ENCODE results near the gene IP6K1.

IP6K1 gene

DNA sequence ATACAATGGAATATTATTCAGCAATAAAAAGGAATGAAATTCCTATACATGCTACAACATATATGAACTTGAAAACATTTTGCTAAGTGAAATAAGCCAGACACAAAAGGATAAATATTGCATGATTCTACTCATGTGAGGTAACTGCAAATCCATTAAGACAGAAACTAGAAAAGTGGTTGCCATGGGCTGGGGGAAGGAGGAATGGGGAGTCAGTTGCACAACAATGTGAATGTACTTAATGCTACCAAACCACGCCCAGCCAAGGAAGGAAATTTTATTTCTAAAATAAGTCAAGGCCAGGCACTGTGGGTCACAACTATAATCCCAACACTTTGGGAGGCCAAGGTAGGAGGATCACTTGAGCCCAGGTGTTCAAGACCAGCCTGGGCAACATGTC, 52.8 kb downstream of the IP6K1 start:
- Histone ChIP-seq H4K20me1 (ENCODE audit: insufficient read depth, low read length, poor library complexity, severe bottlenecking) (no peaks in the 10 kb centered on the region), H3K4me2 (ENCODE audit: low read depth, low read length, poor library complexity, severe bottlenecking) (no peak overlapping the region), H3K36me3 (ENCODE audit: insufficient read depth, low read length) (peaks cover 70% of the 10 kb centered on the region; the same call in 1 of the 2 replicates), H3K9ac (ENCODE audit: low read depth, low read length, poor library complexity, severe bottlenecking) (no peak overlapping the region), H3K4me3 (ENCODE audit: low read length, poor library complexity, severe bottlenecking) (no peak overlapping the region), H3K27me3 (ENCODE audit: insufficient read depth, low read length, poor library complexity, severe bottlenecking) (no peaks in the 10 kb centered on the region), H3K79me2 (ENCODE audit: insufficient read depth, low read length) (no peaks in the 10 kb centered on the region), H2AFZ (ENCODE audit: low read length) (no peak overlapping the region), H3K9me3 (ENCODE audit: insufficient read depth, low read depth, low read length) (no peaks in the 10 kb centered on the region), H3K4me1 (ENCODE audit: insufficient read depth, low read length, poor library complexity, severe bottlenecking) (no peaks in the 10 kb centered on the region), H3K9me2 (replicated peaks; ENCODE audit: low read depth, low read length) (no peaks in the 10 kb centered on the region), H3F3A (ENCODE audit: low read depth) (no peaks in the 10 kb centered on the region)
- no peak for TF ChIP-seq EZH2phosphoT487 (IDR thresholded peaks at IDR 0.05; ENCODE audit: borderline replicate concordance)
- TF ChIP-seq, protein P1, sequence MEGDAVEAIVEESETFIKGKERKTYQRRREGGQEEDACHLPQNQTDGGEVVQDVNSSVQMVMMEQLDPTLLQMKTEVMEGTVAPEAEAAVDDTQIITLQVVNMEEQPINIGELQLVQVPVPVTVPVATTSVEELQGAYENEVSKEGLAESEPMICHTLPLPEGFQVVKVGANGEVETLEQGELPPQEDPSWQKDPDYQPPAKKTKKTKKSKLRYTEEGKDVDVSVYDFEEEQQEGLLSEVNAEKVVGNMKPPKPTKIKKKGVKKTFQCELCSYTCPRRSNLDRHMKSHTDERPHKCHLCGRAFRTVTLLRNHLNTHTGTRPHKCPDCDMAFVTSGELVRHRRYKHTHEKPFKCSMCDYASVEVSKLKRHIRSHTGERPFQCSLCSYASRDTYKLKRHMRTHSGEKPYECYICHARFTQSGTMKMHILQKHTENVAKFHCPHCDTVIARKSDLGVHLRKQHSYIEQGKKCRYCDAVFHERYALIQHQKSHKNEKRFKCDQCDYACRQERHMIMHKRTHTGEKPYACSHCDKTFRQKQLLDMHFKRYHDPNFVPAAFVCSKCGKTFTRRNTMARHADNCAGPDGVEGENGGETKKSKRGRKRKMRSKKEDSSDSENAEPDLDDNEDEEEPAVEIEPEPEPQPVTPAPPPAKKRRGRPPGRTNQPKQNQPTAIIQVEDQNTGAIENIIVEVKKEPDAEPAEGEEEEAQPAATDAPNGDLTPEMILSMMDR (conservative IDR thresholded peaks at IDR 0.05; ENCODE audit: low read length), result no peak

DNA sequence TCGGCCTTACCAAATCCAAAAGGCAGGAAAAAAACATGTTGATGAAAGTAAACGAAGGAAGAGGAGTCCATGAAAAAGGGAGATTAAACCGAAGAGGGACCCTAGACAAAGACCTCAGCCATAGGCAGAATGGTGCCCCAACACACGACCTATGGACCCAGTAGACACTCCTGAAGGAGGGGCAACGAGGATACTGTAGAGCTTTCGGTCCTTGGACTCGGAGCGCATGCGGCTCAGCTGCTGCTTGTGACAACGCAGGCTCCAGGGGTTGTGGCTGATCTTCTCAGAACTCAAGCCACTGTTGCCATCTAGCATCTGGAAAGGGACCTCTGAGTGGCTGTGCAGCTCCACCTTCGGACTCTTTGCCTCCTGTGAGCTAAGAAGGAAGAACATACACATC, 53.7 kb downstream of the IP6K1 start:
- H3K36me3 ChIP-seq (ENCODE audit: insufficient read depth, low read length), result peaks cover 65% of the 10 kb centered on the region; the same call in 1 of the 2 replicates
- no peaks in the 10 kb centered on the region for H3F3A ChIP-seq (ENCODE audit: low read depth)
- no peak for TF ChIP-seq EZH2phosphoT487 (IDR thresholded peaks at IDR 0.05; ENCODE audit: borderline replicate concordance)
- TF ChIP-seq, protein P1 (conservative IDR thresholded peaks at IDR 0.05; ENCODE audit: low read length), result no peak

DNA sequence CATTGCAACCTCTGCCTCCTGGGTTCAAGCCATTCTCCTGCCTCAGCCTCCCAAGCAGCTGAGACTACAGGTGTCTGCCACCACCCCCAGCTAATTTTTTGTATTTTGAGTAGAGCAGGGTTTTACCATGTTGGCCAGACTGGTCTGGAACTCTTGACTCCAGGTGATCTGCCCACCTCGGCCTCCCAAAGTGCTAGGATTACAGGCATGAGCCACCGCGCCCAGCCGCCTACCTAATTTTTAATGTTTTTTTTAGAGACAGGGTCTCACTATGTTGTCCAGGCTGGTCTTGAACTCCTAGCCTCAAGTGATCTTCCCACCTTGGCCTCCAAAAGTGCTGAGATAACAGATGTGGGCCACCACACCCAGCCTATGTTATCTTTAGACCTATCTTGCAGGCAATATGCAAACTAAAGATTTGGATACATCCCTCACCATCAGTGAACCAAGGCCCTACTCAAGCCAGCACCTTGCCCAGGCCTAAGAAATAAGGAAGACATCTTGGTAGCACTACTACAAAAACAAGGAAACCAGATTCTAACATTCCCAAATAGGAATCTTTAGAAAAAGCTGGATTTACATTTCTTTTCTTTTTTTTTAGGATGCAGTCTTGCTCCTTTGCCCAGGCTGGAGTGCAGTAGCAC, 56.3 kb downstream of the IP6K1 start:
- Histone ChIP-seq H3K9me2 (replicated peaks; ENCODE audit: low read depth, low read length) (no peaks in the 10 kb centered on the region), H3F3A (ENCODE audit: low read depth) (no peaks in the 10 kb centered on the region), H4K20me1 (ENCODE audit: insufficient read depth, low read length, poor library complexity, severe bottlenecking) (no peaks in the 10 kb centered on the region), H2AFZ (ENCODE audit: low read length) (no peak overlapping the region), H3K9me3 (ENCODE audit: insufficient read depth, low read depth, low read length) (no peaks in the 10 kb centered on the region), H3K4me2 (ENCODE audit: low read depth, low read length, poor library complexity, severe bottlenecking) (no peak overlapping the region), H3K27me3 (ENCODE audit: insufficient read depth, low read length, poor library complexity, severe bottlenecking) (no peaks in the 10 kb centered on the region), H3K4me3 (ENCODE audit: low read length, poor library complexity, severe bottlenecking) (no peak overlapping the region), H3K9ac (ENCODE audit: low read depth, low read length, poor library complexity, severe bottlenecking) (no peak overlapping the region), H3K4me1 (ENCODE audit: insufficient read depth, low read length, poor library complexity, severe bottlenecking) (no peaks in the 10 kb centered on the region), H3K79me2 (ENCODE audit: insufficient read depth, low read length) (no peaks in the 10 kb centered on the region), H3K36me3 (ENCODE audit: insufficient read depth, low read length) (peaks cover 56% of the 10 kb centered on the region; the same call in 1 of the 2 replicates)
- TF ChIP-seq, protein P1 (conservative IDR thresholded peaks at IDR 0.05; ENCODE audit: low read length), result no peak
- TF ChIP-seq EZH2phosphoT487 (IDR thresholded peaks at IDR 0.05; ENCODE audit: borderline replicate concordance), result no peak

More for the DNA sequence above, 53.7 kb downstream of the IP6K1 start:
- no peak overlapping the region for H3K9ac ChIP-seq (ENCODE audit: low read depth, low read length, poor library complexity, severe bottlenecking)
- H4K20me1 ChIP-seq (ENCODE audit: insufficient read depth, low read length, poor library complexity, severe bottlenecking), result no peaks in the 10 kb centered on the region
- no peaks in the 10 kb centered on the region for H3K9me2 ChIP-seq (replicated peaks; ENCODE audit: low read depth, low read length)
- no peak overlapping the region for H3K4me2 ChIP-seq (ENCODE audit: low read depth, low read length, poor library complexity, severe bottlenecking)
- H3K9me3 ChIP-seq (ENCODE audit: insufficient read depth, low read depth, low read length), result no peaks in the 10 kb centered on the region
- no peaks in the 10 kb centered on the region for H3K27me3 ChIP-seq (ENCODE audit: insufficient read depth, low read length, poor library complexity, severe bottlenecking)
- no peak overlapping the region for H2AFZ ChIP-seq (ENCODE audit: low read length)
- H3K4me1 ChIP-seq (ENCODE audit: insufficient read depth, low read length, poor library complexity, severe bottlenecking), result no peaks in the 10 kb centered on the region
- H3K4me3 ChIP-seq (ENCODE audit: low read length, poor library complexity, severe bottlenecking), result no peak overlapping the region
- no peaks in the 10 kb centered on the region for H3K79me2 ChIP-seq (ENCODE audit: insufficient read depth, low read length)

Data from Loucy (cell line).